ENCODE measurements around the gene SHISA2. TPM values are rescaled to one million over a fixed set of nuclear protein-coding genes. Genes with fewer than 3 reads are reported as not detected.
A peak's percentile ranks its signal among the peaks of the same experiment; 100 is the strongest.
"Not testable (repeated sequence)": the region's sequence is repeated elsewhere in the genome, so short reads cannot be mapped to it uniquely, and the experiment has no call there.

The SHISA2 gene
- 1.8 and 2.8 TPM in 2 replicates for total RNA-seq
- polyA plus RNA-seq = 1.0 and 1.1 TPM in 2 replicates

GRCh38 chr13:26051657-26052311 lies at the start of gene SHISA2:
TSS of gene SHISA2 (minus strand) at chr13:26052016. CDS start at chr13:26050975, 1,041 bp downstream.
- H3K27ac ChIP-seq = no peak within 1 kb of the TSS
- under 1% methylated on average over 47 of the region's 72 CpGs for WGBS (ENCODE audit: low lambda C conversion rate, missing lambda C conversion rate)
- no peaks in the 10 kb centered on the region for H3K36me3 ChIP-seq (replicated peaks; ENCODE audit: insufficient read depth, low read depth)
- H3K79me2 ChIP-seq = no peaks in the 10 kb centered on the region
- no peaks in the 10 kb centered on the region for H4K20me1 ChIP-seq (ENCODE audit: insufficient read depth, poor library complexity, severe bottlenecking)
- peak within 1 kb of the TSS; percentile 54 for H3K4me3 ChIP-seq
- H3K9me2 ChIP-seq (replicated peaks; ENCODE audit: insufficient read depth) = no peaks in the 10 kb centered on the region
- peaks cover 14% of the 10 kb centered on the region for H3K4me1 ChIP-seq (ENCODE audit: insufficient read depth)
- peak within 1 kb of the TSS; percentile 70 for H2AFZ ChIP-seq
- TF ChIP-seq EZH2phosphoT487 (IDR thresholded peaks at IDR 0.05; ENCODE audit: low read depth, severe bottlenecking, unreplicated experiment) (no peak), EZH2 (IDR thresholded peaks at IDR 0.05; ENCODE audit: borderline replicate concordance) (no peak)
- TF ChIP-seq, protein P1, sequence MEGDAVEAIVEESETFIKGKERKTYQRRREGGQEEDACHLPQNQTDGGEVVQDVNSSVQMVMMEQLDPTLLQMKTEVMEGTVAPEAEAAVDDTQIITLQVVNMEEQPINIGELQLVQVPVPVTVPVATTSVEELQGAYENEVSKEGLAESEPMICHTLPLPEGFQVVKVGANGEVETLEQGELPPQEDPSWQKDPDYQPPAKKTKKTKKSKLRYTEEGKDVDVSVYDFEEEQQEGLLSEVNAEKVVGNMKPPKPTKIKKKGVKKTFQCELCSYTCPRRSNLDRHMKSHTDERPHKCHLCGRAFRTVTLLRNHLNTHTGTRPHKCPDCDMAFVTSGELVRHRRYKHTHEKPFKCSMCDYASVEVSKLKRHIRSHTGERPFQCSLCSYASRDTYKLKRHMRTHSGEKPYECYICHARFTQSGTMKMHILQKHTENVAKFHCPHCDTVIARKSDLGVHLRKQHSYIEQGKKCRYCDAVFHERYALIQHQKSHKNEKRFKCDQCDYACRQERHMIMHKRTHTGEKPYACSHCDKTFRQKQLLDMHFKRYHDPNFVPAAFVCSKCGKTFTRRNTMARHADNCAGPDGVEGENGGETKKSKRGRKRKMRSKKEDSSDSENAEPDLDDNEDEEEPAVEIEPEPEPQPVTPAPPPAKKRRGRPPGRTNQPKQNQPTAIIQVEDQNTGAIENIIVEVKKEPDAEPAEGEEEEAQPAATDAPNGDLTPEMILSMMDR (IDR thresholded peaks at IDR 0.05; ENCODE audit: poor library complexity) = no peak
- DNase-seq (ENCODE audit: low spot score) = peak; percentile 77
- peaks cover 73% of the 10 kb centered on the region for H3K27me3 ChIP-seq
- no peaks in the 10 kb centered on the region for H3K9me3 ChIP-seq (ENCODE audit: low read depth)
- peak within 1 kb of the TSS; percentile 96 for H3K4me2 ChIP-seq

DNA sequence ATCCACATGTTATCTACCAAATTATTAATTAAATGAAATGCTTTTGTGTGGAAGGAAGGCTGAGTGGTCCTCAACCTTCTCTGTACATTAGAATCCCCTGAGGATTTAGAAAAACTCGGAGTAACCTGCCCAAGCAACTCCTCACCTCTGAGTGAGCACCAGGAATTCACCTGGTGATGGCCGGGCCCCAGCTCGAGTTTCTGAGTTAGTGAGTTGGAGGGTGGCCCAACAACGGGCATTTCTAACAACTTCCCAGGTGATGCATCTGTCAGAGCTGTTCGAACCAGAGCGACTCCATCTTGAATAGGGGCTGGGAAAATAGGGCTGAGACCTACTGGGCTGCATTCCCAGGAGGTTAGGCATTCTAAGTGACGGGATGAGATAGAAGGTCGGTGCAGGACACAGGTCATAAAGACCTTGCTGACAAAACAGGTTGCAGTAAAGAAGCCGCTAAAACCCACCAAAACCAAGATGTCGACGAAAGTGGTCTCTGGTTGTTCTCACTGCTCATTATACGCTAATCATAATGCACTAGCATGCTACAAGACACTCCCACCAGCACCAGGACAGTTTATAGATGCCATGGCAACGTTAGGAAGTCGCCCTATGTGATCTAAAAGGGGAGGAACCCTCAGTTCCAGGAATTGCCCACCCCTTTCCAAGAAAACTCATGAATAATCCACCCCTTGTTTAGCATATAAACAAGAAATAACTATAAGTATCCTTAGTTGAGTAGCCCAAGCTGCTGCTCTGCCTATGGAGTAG lies 44.2 kb upstream of the SHISA2 start:
- no peak overlapping the region for H2AFZ ChIP-seq
- H3K4me3 ChIP-seq = no peak overlapping the region
- no peak for TF ChIP-seq EZH2phosphoT487 (IDR thresholded peaks at IDR 0.05; ENCODE audit: low read depth, severe bottlenecking, unreplicated experiment)
- TF ChIP-seq EZH2 (IDR thresholded peaks at IDR 0.05; ENCODE audit: borderline replicate concordance) = no peak
- TF ChIP-seq, protein P1 (IDR thresholded peaks at IDR 0.05; ENCODE audit: poor library complexity) = no peak
- no peaks in the 10 kb centered on the region for H3K4me1 ChIP-seq (ENCODE audit: insufficient read depth)
- DNase-seq (ENCODE audit: low spot score) = no peak
- H3K27me3 ChIP-seq = no peaks in the 10 kb centered on the region
- WGBS (ENCODE audit: low lambda C conversion rate, missing lambda C conversion rate) = 82% methylated on average over 14 of the region's 14 CpGs
- no peaks in the 10 kb centered on the region for H3K9me2 ChIP-seq (replicated peaks; ENCODE audit: insufficient read depth)
- no peaks in the 10 kb centered on the region for H3K79me2 ChIP-seq
- H3K27ac ChIP-seq = no peak overlapping the region
- no peaks in the 10 kb centered on the region for H3K9me3 ChIP-seq (ENCODE audit: low read depth)
- H3K4me2 ChIP-seq = no peak overlapping the region
- H3K36me3 ChIP-seq (replicated peaks; ENCODE audit: insufficient read depth, low read depth) = no peaks in the 10 kb centered on the region
- no peaks in the 10 kb centered on the region for H4K20me1 ChIP-seq (ENCODE audit: insufficient read depth, poor library complexity, severe bottlenecking)

GRCh38 chr13:26095338-26095737 lies 43.5 kb upstream of the SHISA2 start:
- DNase-seq (ENCODE audit: low spot score) = no peak
- no peaks in the 10 kb centered on the region for H3K36me3 ChIP-seq (replicated peaks; ENCODE audit: insufficient read depth, low read depth)
- H3K4me2 ChIP-seq = no peak overlapping the region
- no peak overlapping the region for H3K4me3 ChIP-seq
- no peaks in the 10 kb centered on the region for H3K9me3 ChIP-seq (ENCODE audit: low read depth)
- 14% methylated on average over 1 of the region's 1 CpG for WGBS (ENCODE audit: low lambda C conversion rate, missing lambda C conversion rate)
- no peaks in the 10 kb centered on the region for H3K4me1 ChIP-seq (ENCODE audit: insufficient read depth)
- H2AFZ ChIP-seq = no peak overlapping the region
- no peaks in the 10 kb centered on the region for H4K20me1 ChIP-seq (ENCODE audit: insufficient read depth, poor library complexity, severe bottlenecking)
- H3K9me2 ChIP-seq (replicated peaks; ENCODE audit: insufficient read depth) = no peaks in the 10 kb centered on the region
- H3K27ac ChIP-seq = no peak overlapping the region
- no peak for TF ChIP-seq EZH2phosphoT487 (IDR thresholded peaks at IDR 0.05; ENCODE audit: low read depth, severe bottlenecking, unreplicated experiment)
- TF ChIP-seq, protein P1 (IDR thresholded peaks at IDR 0.05; ENCODE audit: poor library complexity) = no peak
- no peak for TF ChIP-seq EZH2 (IDR thresholded peaks at IDR 0.05; ENCODE audit: borderline replicate concordance)
- no peaks in the 10 kb centered on the region for H3K79me2 ChIP-seq
- no peaks in the 10 kb centered on the region for H3K27me3 ChIP-seq

DNA sequence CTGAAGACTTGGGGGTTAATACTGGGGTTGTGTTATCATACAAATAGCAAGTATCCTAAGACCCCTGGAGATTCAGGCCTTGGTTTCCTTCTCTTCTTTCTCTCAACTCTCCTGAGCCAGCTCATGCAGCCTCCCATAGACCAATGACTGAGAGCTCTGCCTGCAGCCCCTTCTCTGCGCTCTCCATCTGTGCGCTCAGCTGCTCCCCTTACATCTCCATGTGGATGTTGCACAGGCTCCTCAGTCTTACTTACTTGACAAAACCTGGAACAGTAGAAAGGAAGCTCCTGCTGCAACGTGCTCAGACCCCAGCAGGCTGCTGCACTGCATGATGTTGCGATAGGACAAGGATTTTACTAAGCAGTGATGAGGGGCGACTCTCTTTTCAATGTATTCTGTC lies 25.0 kb upstream of the SHISA2 start:
- H3K4me2 ChIP-seq; H3K4me3 ChIP-seq; H3K79me2 ChIP-seq; H3K36me3 ChIP-seq (replicated peaks; ENCODE audit: insufficient read depth, low read depth); DNase-seq (ENCODE audit: low spot score); H3K9me2 ChIP-seq (replicated peaks; ENCODE audit: insufficient read depth); H3K9me3 ChIP-seq (ENCODE audit: low read depth); H3K27ac ChIP-seq; H3K27me3 ChIP-seq; H3K4me1 ChIP-seq (ENCODE audit: insufficient read depth); H2AFZ ChIP-seq; H4K20me1 ChIP-seq (ENCODE audit: insufficient read depth, poor library complexity, severe bottlenecking): not testable (repeated sequence)
- 91% methylated on average over 5 of the region's 5 CpGs for WGBS (ENCODE audit: low lambda C conversion rate, missing lambda C conversion rate)

All from hepatocyte (in vitro differentiated cells).